GM18508 (cell line): ENCODE data around the gene ADPRHL1.
"Not testable (repeated sequence)": the region's sequence is repeated elsewhere in the genome, so short reads cannot be mapped to it uniquely, and the experiment has no call there.

Source experiments
- ATAC-seq: cut with Tn5 transposase; IDR thresholded peaks from one replicate; pipeline ENCODE4 v1.9.1; 2021; ENCODE audit warnings: moderate number of reproducible peaks; ENCODE audit not compliant: insufficient read depth, unreplicated experiment

Gene ADPRHL1

DNA sequence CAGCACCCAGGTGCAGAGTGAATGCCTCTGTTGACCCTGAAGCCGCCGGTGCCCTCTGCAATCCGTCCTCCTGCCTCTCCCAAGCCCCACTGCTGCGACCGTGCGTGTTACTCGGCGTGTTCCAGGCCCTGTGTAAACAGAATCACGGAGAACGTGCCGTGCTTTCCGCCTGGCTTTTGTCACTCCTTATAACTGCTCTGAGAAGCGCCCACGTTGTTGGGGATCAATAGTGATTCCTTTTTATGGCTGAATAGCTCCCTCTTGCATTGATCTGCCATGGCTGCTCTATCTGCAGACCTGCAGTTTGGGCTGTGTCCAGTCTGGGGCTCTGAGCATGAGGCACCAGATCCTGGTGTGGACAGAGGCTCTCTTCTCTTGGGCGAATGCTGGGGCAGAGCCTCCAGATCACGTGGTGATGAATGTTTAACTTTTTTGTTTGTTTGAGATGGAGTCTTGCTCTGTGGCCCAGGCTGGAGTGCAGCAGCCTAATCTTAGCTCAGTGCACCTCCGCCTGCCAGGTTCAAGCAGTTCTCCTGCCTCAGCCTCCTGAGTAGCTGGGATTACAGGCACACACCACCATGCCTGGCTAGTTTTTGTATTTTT lies 15.8 kb downstream of the ADPRHL1 start:
- no peak for ATAC-seq

- not testable (repeated sequence) for ATAC-seq
Observed at GRCh38 chr13:113436866-113437265, 16.4 kb downstream of the ADPRHL1 start.

DNA sequence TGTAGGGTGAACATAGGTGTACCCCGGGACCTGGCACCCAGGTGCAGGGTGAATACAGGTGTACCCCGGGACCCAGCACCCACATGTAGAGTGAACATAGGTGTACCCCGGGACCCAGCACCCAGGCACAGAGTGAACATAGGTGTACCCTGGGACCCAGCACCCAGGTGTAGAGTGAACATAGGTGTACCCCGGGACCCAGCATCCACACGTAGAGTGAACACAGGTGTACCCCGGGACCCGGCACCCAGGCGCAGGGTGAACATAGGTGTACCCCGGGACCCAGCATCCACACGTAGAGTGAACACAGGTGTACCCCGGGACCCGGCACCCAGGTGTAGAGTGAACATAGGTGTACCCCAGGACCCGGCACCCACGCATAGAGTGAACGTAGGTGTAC lies 17.4 kb downstream of the ADPRHL1 start:
- ATAC-seq = not testable (repeated sequence)

DNA sequence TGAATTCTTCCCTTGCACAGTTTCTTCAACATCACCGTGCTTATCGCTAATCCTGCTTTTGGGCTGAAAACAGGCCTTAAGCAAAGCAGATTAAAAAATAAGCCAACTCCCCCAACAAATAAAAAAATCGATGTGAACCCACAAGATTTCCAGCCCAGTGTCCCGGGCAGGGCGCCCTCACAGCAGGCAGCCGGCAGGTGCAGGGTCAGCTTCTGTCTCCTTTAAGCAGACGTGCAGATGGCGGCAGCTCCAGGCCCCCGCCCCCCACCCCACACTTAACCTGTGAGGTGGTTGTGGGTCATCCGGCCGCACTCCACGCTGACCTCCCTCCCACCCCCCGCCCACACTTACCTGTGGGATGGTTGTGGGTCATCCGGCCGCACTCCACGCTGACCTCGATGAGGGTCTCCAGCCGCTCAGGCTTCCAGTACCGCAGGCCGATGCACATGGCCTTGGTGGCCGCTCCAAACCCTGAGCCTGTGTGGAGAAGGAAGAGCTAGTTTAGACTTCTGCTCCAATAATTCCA lies 19.8 kb downstream of the ADPRHL1 start:
- no peak for ATAC-seq

- ATAC-seq = no peak
Observed at GRCh38 chr13:113432506-113433270, 20.6 kb downstream of the ADPRHL1 start.

- ATAC-seq = no peak
Observed at GRCh38 chr13:113431171-113431570, 22.1 kb downstream of the ADPRHL1 start.

DNA sequence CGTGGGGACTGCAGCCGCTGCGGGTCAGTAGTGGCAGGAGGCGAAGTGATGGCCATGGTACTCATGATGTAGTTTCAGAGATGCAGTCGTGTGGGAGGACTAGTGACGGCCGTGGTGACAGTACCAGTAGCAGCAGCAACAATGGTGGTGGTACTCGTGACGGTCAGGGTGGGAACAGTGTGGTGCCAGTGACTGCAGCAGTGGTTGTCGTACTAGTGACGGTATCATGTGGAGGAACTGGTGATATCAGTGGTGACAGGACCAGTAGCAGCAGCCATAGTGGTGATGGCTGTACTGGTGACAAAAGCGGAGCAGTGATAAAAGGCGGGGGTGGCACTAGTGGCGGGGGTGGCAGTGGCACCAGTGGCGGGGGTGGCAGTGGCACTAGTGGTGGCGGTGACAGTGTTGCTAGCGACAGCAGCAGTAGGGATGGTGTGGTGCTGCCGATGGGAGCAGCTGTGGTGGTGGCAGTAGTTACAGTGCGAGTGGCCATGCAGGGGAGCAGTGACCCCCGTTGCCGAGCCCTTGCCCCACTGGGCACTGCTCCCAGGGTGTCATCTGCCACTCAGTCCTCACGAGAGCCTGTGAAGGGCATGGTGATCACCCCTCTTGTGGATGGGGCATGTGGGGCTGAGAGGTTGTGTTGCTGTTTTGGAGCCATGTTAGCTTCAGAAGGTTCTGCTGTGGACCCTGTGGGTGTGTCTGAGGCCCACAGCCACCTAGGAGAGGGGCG lies 22.7 kb downstream of the ADPRHL1 start:
- ATAC-seq = no peak

DNA sequence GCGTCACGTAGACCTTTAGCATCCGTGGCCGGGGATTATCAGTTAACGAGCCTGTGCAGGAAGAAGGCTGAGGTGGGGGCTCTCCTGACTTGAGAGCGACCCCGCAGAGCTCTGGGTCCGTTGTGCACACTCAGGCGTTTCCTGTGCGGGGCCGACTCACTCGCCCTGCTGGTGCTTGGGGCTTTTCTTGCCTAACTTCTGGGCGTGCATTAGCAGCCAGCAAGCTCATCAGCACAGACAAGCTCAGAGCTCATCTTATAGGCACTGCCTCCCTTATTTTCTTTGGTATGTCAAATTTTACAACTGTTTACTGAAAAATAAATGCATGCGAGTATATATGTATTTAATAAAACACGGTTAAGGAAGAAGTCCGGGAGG lies 23.7 kb downstream of the ADPRHL1 start:
- ATAC-seq = no peak

- ATAC-seq = no peak
Observed at GRCh38 chr13:113428871-113429607, 24.2 kb downstream of the ADPRHL1 start.

GRCh38 chr13:113428469-113428865 lies 24.8 kb downstream of the ADPRHL1 start:
- no peak for ATAC-seq

DNA sequence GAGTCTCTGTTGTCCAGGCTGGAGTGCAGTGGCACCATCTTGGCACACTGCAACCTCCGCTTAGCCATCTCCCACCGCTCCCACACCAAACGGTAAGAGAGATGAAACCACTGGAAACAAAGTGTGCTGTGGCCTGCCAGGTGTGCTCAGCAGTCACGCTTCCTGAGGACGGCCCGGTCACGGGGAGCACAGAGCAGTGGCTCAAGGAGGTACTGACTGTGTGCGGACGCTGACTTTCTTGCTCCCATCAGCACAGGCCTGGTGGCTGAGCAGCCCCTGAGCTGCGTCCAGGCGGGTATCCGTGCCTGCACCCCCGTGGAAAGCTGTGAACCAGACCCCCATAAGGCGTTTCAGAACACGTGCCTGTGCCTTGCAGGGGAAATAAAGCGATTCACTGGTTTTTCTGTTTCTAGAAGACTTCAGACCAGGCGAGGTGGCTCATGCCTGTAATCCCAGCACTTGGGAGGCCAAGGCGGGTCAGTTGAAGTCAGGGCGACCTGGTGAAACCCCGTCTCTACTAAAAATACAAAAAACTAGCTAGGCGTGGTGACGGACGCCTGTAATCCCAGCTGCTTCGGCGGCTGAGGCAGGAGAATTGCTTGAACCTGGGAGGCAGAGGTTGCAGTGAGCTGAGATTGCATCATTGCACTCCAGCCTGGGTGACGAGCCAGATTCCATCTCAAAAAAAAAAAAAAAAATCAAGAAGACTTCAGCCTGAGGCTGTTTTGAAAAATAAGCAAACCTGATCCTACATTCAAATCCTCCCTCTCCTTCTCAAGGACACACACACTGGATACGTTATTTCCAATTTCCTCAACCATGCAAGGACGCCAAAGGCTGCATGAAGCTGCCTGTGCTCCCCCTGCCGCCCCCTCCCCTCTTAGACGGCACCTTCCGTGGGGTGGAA lies 25.5 kb downstream of the ADPRHL1 start:
- no peak for ATAC-seq

DNA sequence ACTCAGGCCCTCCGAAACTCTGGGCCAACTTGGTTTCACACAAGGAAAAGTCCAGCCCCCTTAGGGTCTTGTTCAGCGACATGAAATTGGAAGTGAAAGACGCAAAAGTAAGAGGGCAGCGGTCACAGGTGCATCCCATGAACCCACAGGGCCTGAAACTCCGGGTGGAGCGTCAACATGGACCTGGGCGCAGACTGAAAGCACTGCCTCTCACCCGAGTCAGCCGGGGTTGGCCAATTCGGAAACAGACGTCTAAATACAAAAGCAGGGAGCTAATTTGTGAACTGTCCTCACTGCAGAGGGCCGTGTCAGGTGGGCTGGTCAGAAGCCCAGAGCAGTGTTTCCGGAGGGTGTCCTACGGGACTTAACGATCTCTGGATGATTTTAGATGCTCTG lies 26.7 kb downstream of the ADPRHL1 start:
- ATAC-seq = no peak

GRCh38 chr13:113425941-113426590 lies 27.2 kb downstream of the ADPRHL1 start:
- no peak for ATAC-seq

GRCh38 chr13:113423520-113424163 lies 29.6 kb downstream of the ADPRHL1 start:
- ATAC-seq = no peak

- ATAC-seq = no peak
Observed at GRCh38 chr13:113422807-113423519, 30.3 kb downstream of the ADPRHL1 start.

- no peak for ATAC-seq
Observed at GRCh38 chr13:113421673-113422270, 31.5 kb downstream of the ADPRHL1 start.

- no peak for ATAC-seq
Observed at GRCh38 chr13:113420833-113421600, 32.3 kb downstream of the ADPRHL1 start.
